Measurements from ENCODE around the gene CACNA2D2. TPM values are rescaled to one million over a fixed set of nuclear protein-coding genes. Genes with fewer than 3 reads are reported as not detected.

CACNA2D2 gene
- total RNA-seq, 1 experiment from 2014 or later: not detected

GRCh38 chr3:50389414-50389767, 114.0 kb downstream of the CACNA2D2 start:
- peaks cover 11% of the 10 kb centered on the region; the same call in 1 of the 2 replicates for H3K27me3 ChIP-seq (replicated peaks)
- H3K36me3 ChIP-seq: no peaks in the 10 kb centered on the region
- DNase-seq (ENCODE audit: low read depth in 1 of 2, low spot score in 2 of 2): no peak
- no peak overlapping the region for H3K27ac ChIP-seq
- H3K9me3 ChIP-seq (replicated peaks): no peaks in the 10 kb centered on the region
- H3K4me3 ChIP-seq: no peak overlapping the region
- H3K4me1 ChIP-seq (replicated peaks): no peaks in the 10 kb centered on the region

GRCh38 chr3:50388720-50389413, 114.6 kb downstream of the CACNA2D2 start:
- no peaks in the 10 kb centered on the region for H3K9me3 ChIP-seq (replicated peaks)
- H3K27me3 ChIP-seq (replicated peaks): peaks cover 10% of the 10 kb centered on the region; the same call in 1 of the 2 replicates
- no peak overlapping the region for H3K4me3 ChIP-seq
- H3K4me1 ChIP-seq (replicated peaks): no peaks in the 10 kb centered on the region
- no peak for DNase-seq (ENCODE audit: low read depth in 1 of 2, low spot score in 2 of 2)
- no peaks in the 10 kb centered on the region for H3K36me3 ChIP-seq
- H3K27ac ChIP-seq: no peak overlapping the region

GRCh38 chr3:50388016-50388719, 115.3 kb downstream of the CACNA2D2 start:
- Histone ChIP-seq H3K4me1 (replicated peaks) (no peaks in the 10 kb centered on the region), H3K27ac (no peak overlapping the region), H3K4me3 (no peak overlapping the region), H3K27me3 (replicated peaks) (peaks cover 3% of the 10 kb centered on the region; the same call in 1 of the 2 replicates), H3K36me3 (no peaks in the 10 kb centered on the region), H3K9me3 (replicated peaks) (no peaks in the 10 kb centered on the region)
- DNase-seq (ENCODE audit: low read depth in 1 of 2, low spot score in 2 of 2): no peak

GRCh38 chr3:50385754-50386153, 117.7 kb downstream of the CACNA2D2 start:
- DNase-seq (ENCODE audit: low read depth in 1 of 2, low spot score in 2 of 2): no peak
- Histone ChIP-seq H3K9me3 (replicated peaks) (no peaks in the 10 kb centered on the region), H3K27ac (no peak overlapping the region), H3K36me3 (no peaks in the 10 kb centered on the region), H3K4me3 (no peak overlapping the region), H3K27me3 (replicated peaks) (peaks cover 2% of the 10 kb centered on the region; the same call in 1 of the 2 replicates), H3K4me1 (replicated peaks) (no peaks in the 10 kb centered on the region)

- DNase-seq (ENCODE audit: low read depth in 1 of 2, low spot score in 2 of 2): no peak
- Histone ChIP-seq H3K4me1 (replicated peaks) (no peaks in the 10 kb centered on the region), H3K27me3 (replicated peaks) (peaks cover 2% of the 10 kb centered on the region; the same call in 1 of the 2 replicates), H3K4me3 (no peak overlapping the region), H3K36me3 (no peaks in the 10 kb centered on the region), H3K27ac (no peak overlapping the region), H3K9me3 (replicated peaks) (no peaks in the 10 kb centered on the region)
Observed at GRCh38 chr3:50383750-50384149, 119.7 kb downstream of the CACNA2D2 start.

- H3K27ac ChIP-seq: no peak overlapping the region
- H3K4me3 ChIP-seq: no peak overlapping the region
- no peaks in the 10 kb centered on the region for H3K4me1 ChIP-seq (replicated peaks)
- no peaks in the 10 kb centered on the region for H3K36me3 ChIP-seq
- H3K27me3 ChIP-seq (replicated peaks): peaks cover 2% of the 10 kb centered on the region; the same call in 1 of the 2 replicates
- DNase-seq (ENCODE audit: low read depth in 1 of 2, low spot score in 2 of 2): no peak
- no peaks in the 10 kb centered on the region for H3K9me3 ChIP-seq (replicated peaks)
Observed at GRCh38 chr3:50382722-50383121, 120.7 kb downstream of the CACNA2D2 start.

GRCh38 chr3:50381383-50381782, 122.1 kb downstream of the CACNA2D2 start:
- no peak for DNase-seq (ENCODE audit: low read depth in 1 of 2, low spot score in 2 of 2)
- Histone ChIP-seq H3K4me1 (replicated peaks) (no peaks in the 10 kb centered on the region), H3K4me3 (no peak overlapping the region), H3K36me3 (no peaks in the 10 kb centered on the region), H3K9me3 (replicated peaks) (no peaks in the 10 kb centered on the region), H3K27me3 (replicated peaks) (no peaks in the 10 kb centered on the region; the same call in 1 of the 2 replicates), H3K27ac (no peak overlapping the region)

- no peaks in the 10 kb centered on the region for H3K4me1 ChIP-seq (replicated peaks)
- no peaks in the 10 kb centered on the region for H3K36me3 ChIP-seq
- no peaks in the 10 kb centered on the region; the same call in 1 of the 2 replicates for H3K27me3 ChIP-seq (replicated peaks)
- H3K9me3 ChIP-seq (replicated peaks): no peaks in the 10 kb centered on the region
- H3K27ac ChIP-seq: no peak overlapping the region
- DNase-seq (ENCODE audit: low read depth in 1 of 2, low spot score in 2 of 2): no peak
- H3K4me3 ChIP-seq: no peak overlapping the region
Observed at GRCh38 chr3:50380405-50381085, 122.9 kb downstream of the CACNA2D2 start.

GRCh38 chr3:50378757-50379156, 124.7 kb downstream of the CACNA2D2 start:
- Histone ChIP-seq H3K27me3 (replicated peaks) (no peaks in the 10 kb centered on the region; the same call in 1 of the 2 replicates), H3K4me1 (replicated peaks) (no peaks in the 10 kb centered on the region), H3K36me3 (no peaks in the 10 kb centered on the region), H3K27ac (no peak overlapping the region), H3K9me3 (replicated peaks) (no peaks in the 10 kb centered on the region), H3K4me3 (no peak overlapping the region)
- no peak for DNase-seq (ENCODE audit: low read depth in 1 of 2, low spot score in 2 of 2)

- no peaks in the 10 kb centered on the region for H3K9me3 ChIP-seq (replicated peaks)
- no peak for DNase-seq (ENCODE audit: low read depth in 1 of 2, low spot score in 2 of 2)
- no peaks in the 10 kb centered on the region for H3K36me3 ChIP-seq
- no peaks in the 10 kb centered on the region for H3K4me1 ChIP-seq (replicated peaks)
- no peak overlapping the region for H3K4me3 ChIP-seq
- no peak overlapping the region for H3K27ac ChIP-seq
- no peaks in the 10 kb centered on the region; the same call in 1 of the 2 replicates for H3K27me3 ChIP-seq (replicated peaks)
Observed at GRCh38 chr3:50378024-50378423, 125.4 kb downstream of the CACNA2D2 start.

- no peak overlapping the region for H3K27ac ChIP-seq
- no peaks in the 10 kb centered on the region for H3K9me3 ChIP-seq (replicated peaks)
- H3K4me3 ChIP-seq: no peak overlapping the region
- no peak for DNase-seq (ENCODE audit: low read depth in 1 of 2, low spot score in 2 of 2)
- H3K36me3 ChIP-seq: no peaks in the 10 kb centered on the region
- no peaks in the 10 kb centered on the region for H3K4me1 ChIP-seq (replicated peaks)
- peaks cover 8% of the 10 kb centered on the region; the same call in 1 of the 2 replicates for H3K27me3 ChIP-seq (replicated peaks)
Observed at GRCh38 chr3:50375258-50375931, 128.0 kb downstream of the CACNA2D2 start.

- H3K4me1 ChIP-seq (replicated peaks): no peaks in the 10 kb centered on the region
- peaks cover 9% of the 10 kb centered on the region; the same call in 1 of the 2 replicates for H3K27me3 ChIP-seq (replicated peaks)
- H3K36me3 ChIP-seq: no peaks in the 10 kb centered on the region
- H3K4me3 ChIP-seq: no peak overlapping the region
- no peak for DNase-seq (ENCODE audit: low read depth in 1 of 2, low spot score in 2 of 2)
- no peak overlapping the region for H3K27ac ChIP-seq
- no peaks in the 10 kb centered on the region for H3K9me3 ChIP-seq (replicated peaks)
Observed at GRCh38 chr3:50374363-50375257, 128.8 kb downstream of the CACNA2D2 start.

Measured in SJSA1 (cell line).